Measurements from ENCODE around the gene LCN12. TPM values are rescaled to one million over a fixed set of nuclear protein-coding genes. Genes with fewer than 3 reads are reported as not detected.

The LCN12 gene
- total RNA-seq, 1 donor from 2014 or later: not detected

DNA sequence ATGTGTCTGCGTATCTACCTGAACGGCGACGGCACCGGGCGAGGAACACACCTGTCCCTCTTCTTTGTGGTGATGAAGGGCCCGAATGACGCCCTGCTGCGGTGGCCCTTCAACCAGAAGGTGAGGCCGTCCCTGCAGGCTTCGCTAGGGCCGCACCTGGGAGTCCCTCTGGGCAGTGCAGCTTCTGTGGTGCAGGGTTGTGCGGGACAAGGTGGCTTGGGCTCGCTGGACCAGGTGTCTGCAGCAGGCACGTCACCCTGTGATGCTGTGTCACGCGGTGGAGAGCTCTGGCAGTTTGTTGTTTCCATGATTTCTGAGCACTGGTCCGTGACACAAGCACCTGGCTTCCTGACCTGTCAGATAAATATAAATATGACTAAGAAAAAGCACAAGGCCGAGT, 28.2 kb upstream of the LCN12 start:
- Histone ChIP-seq H3K27ac (no peak overlapping the region), H3K4me3 (no peak overlapping the region), H3K4me1 (peaks cover 4 to 7% of the 10 kb centered on the region in 2 donors), H3K9me3 (no peaks in the 10 kb centered on the region), H3K27me3 (no peaks in the 10 kb centered on the region), H3K36me3 (peaks cover 31 to 34% of the 10 kb centered on the region in 2 donors)
- no peak for DNase-seq (ENCODE audit: low spot score in 2 of 2)
- TF ChIP-seq, protein P1, sequence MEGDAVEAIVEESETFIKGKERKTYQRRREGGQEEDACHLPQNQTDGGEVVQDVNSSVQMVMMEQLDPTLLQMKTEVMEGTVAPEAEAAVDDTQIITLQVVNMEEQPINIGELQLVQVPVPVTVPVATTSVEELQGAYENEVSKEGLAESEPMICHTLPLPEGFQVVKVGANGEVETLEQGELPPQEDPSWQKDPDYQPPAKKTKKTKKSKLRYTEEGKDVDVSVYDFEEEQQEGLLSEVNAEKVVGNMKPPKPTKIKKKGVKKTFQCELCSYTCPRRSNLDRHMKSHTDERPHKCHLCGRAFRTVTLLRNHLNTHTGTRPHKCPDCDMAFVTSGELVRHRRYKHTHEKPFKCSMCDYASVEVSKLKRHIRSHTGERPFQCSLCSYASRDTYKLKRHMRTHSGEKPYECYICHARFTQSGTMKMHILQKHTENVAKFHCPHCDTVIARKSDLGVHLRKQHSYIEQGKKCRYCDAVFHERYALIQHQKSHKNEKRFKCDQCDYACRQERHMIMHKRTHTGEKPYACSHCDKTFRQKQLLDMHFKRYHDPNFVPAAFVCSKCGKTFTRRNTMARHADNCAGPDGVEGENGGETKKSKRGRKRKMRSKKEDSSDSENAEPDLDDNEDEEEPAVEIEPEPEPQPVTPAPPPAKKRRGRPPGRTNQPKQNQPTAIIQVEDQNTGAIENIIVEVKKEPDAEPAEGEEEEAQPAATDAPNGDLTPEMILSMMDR (IDR thresholded peaks at IDR 0.05): no peak
- intact Hi-C loops (cut with DNase I): no loop called here

DNA sequence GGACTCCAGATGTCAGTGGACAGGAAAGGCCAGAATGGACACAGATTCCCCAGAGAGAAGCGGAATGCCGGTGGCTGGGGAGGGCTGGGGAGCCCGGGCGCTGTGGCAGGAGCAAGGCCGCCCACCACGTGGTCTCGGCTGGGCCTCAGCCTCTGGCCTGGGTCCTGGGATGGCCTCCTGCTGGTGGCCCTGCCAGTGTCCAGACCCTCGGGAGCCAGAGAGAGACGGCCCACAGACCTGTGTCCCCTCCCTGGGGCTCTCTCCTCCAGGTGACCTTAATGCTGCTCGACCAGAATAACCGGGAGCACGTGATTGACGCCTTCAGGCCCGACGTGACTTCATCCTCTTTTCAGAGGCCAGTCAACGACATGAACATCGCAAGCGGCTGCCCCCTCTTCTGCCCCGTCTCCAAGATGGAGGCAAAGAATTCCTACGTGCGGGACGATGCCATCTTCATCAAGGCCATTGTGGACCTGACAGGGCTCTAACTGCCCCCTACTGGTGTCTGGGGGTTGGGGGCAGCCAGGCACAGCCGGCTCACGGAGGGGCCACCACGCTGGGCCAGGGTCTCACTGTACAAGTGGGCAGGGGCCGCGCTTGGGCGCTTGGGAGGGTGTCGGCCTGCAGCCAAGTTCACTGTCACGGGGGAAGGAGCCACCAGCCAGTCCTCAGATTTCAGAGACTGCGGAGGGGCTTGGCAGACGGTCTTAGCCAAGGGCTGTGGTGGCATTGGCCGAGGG, 26.5 kb upstream of the LCN12 start:
- H3K9me3 ChIP-seq: no peaks in the 10 kb centered on the region
- peaks cover 23 to 24% of the 10 kb centered on the region in 2 donors for H3K36me3 ChIP-seq
- DNase-seq (ENCODE audit: low spot score in 2 of 2): no peak
- H3K27ac ChIP-seq: peak overlapping the region in 1 of 2 donors; percentile 3
- no peak overlapping the region for H3K4me3 ChIP-seq
- intact Hi-C loops (cut with DNase I): no loop called here
- H3K4me1 ChIP-seq: peaks cover 4 to 7% of the 10 kb centered on the region in 2 donors
- H3K27me3 ChIP-seq: no peaks in the 10 kb centered on the region
- TF ChIP-seq, protein P1 (IDR thresholded peaks at IDR 0.05): no peak

DNA sequence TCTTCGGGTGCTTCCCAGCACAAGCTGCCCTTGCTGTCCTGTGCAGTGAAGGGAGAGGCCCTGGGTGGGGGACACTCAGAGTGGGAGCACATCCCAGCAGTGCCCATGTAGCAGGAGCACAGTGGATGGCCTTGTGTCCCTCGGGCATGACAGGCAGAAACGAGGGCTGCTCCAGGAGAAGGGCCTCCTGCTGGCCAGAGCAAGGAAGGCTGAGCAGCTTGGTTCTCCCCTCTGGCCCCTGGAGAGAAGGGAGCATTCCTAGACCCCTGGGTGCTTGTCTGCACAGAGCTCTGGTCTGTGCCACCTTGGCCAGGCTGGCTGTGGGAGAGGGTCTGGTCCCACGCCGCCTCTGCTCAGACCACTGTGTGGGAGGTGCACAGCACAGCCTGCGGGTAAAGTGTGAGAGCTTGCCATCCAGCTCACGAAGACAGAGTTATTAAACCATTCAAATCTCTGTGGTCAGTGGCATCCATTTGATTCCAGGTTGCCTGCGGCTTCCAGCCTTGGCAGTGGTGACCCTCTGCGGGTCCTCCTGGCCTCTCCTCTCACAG, 25.8 kb upstream of the LCN12 start:
- Histone ChIP-seq H3K27ac (no peak overlapping the region), H3K27me3 (no peaks in the 10 kb centered on the region), H3K4me3 (no peak overlapping the region), H3K4me1 (peaks cover 4 to 7% of the 10 kb centered on the region in 2 donors), H3K9me3 (no peaks in the 10 kb centered on the region), H3K36me3 (peaks cover 18 to 21% of the 10 kb centered on the region in 2 donors)
- DNase-seq (ENCODE audit: low spot score in 2 of 2): no peak
- TF ChIP-seq, protein P1 (IDR thresholded peaks at IDR 0.05): no peak
- intact Hi-C loops (cut with DNase I): no loop called here

DNA sequence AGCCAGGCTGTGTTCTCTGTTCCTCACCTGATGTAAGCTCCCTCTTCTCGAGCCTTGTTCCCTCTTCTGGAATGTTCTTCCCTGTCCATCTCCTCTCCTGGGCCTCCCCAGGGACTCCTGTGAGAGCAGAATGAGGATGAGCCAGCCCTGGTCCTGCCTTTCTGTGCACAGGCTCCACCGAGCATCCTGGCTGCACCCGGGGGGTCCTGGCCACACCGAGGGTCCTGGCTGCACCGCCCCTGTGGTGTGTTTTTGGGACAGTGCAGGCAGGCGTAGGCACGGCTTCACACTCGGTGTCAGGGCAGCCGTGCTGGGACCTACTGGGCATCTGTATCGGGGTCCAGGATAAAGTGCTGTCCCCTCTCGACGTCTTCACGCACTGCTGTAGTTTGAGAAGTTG, 25.3 kb upstream of the LCN12 start:
- TF ChIP-seq, protein P1 (IDR thresholded peaks at IDR 0.05): no peak
- Histone ChIP-seq H3K9me3 (no peaks in the 10 kb centered on the region), H3K4me1 (peaks cover 4 to 7% of the 10 kb centered on the region in 2 donors), H3K27me3 (no peaks in the 10 kb centered on the region), H3K27ac (no peak overlapping the region), H3K4me3 (no peak overlapping the region), H3K36me3 (peaks cover 18 to 21% of the 10 kb centered on the region in 2 donors)
- intact Hi-C loops (cut with DNase I): no loop called here
- no peak for DNase-seq (ENCODE audit: low spot score in 2 of 2)

DNA sequence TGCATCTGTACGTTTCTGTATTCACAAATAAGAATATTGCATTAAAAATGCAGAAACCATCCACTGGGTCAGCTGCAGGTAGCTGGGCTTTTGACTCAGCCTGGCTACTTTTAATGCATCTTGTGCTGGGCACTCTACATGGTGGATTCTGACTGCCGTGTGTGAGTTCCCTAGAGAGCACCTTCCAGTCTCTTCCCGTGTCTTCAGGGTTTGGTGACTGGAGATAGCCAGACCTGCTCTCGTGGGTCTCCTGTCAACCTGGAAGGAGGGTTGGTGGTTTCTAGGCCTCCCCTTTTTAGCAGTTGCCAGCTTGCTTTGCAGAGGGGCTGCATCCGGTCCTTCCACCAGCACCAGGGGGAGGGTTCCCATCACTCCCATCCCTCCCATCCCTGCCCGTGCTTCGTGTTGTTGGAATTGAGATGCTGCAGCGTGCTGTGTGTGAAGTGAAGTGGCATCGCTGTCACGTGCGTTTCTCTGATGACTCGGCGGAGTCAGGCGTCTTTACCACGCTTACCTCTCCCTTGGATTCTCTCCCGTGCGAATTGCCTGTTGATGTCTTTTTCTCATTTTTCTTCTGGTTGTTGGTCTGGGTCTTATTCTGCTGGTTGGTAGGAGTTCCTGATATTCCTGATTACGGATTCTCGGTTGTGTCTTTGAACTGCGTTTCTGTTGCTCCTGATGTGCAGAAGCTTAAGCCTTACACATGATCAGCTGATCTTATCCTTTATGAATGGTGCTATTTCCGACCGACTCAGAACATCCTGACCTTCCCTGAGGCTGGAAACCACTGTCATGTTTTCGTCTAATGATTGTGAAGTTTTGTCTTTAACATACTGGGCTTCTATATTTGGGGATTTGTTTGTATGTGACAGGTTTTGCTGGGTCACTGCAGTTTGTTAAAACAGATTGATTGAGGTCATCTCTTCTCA, 24.5 kb upstream of the LCN12 start:
- peaks cover 0 to 2% of the 10 kb centered on the region in 2 donors for H3K4me1 ChIP-seq
- intact Hi-C loops (cut with DNase I): no loop called here
- H3K4me3 ChIP-seq: no peak overlapping the region
- no peaks in the 10 kb centered on the region for H3K27me3 ChIP-seq
- H3K27ac ChIP-seq: peak overlapping the region; percentile 65 to 66
- peaks cover 18 to 21% of the 10 kb centered on the region in 2 donors for H3K36me3 ChIP-seq
- no peaks in the 10 kb centered on the region for H3K9me3 ChIP-seq
- TF ChIP-seq, protein P1 (IDR thresholded peaks at IDR 0.05): no peak
- DNase-seq (ENCODE audit: low spot score in 2 of 2): no peak

Data from ascending aorta (tissue), 2 donors.